HG02981 (cell line): ENCODE measurements around the gene GAL3ST1.
"Not testable (repeated sequence)": the region's sequence is repeated elsewhere in the genome, so short reads cannot be mapped to it uniquely, and the experiment has no call there.

Source experiments
- ATAC-seq: cut with Tn5 transposase; IDR thresholded peaks from one replicate; pipeline ENCODE4 v1.9.1; 2021; ENCODE audit warnings: mild to moderate bottlenecking, moderate library complexity; ENCODE audit not compliant: unreplicated experiment

The GAL3ST1 gene

DNA sequence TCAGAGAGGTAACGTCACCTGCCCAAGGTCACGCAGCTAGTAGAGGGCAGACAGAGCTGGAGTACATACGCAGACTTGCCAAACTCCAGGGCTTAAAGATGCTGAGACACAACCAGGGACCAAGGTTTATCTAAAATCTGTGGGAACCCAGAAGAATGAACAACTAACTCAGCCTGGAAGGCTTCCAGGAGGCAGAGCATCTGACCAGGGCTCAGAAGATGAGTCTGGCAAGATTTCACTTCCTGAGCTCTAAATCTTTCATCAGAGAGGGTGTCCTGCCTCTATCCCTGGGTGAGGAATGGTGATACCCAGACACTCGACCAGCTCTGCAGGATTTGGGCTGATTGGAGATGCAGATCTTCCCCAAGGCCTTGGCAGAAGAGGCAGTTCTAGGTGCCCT is 9.1 kb downstream of the GAL3ST1 start:
- no peak for ATAC-seq

DNA sequence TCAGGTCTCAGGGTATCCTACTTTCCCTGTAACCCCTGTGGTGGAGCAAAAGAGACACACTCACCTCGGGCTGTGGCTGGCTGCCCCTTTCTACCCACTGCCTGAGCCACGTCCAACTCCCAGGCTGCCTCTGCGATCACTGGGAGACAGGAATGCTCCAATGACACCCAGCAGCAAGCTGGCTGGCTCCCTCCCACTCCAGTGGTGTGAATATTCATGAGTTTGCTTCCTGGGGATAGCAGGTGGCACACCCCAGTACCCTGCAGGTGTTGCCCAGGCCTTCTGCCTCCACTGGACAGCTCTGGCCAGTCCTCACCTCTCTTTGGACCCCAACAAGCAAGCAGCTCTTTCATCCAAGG is 9.7 kb downstream of the GAL3ST1 start:
- no peak for ATAC-seq

- ATAC-seq: no peak
Measured at GRCh38 chr22:30564045-30564760, 10.3 kb downstream of the GAL3ST1 start.

DNA sequence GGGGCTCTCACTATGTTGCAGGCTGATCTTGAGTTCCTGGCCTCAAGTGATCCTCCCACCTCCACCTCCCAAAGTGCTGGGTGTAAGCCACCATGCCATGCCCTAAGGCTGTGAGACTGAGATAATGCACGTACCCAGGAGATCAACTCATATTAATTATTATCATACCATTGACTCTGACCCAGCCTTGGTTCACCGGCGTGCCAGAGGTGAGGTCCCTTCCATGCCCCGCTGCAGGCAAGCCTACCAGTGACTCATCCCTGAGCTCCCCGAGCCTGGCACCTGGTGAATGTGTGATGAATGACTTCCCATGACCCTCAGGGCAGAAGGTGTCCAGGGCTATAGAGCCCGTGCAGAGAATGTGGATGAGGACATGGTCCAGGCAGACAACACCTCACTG is 12.1 kb downstream of the GAL3ST1 start:
- ATAC-seq: no peak

GRCh38 chr22:30561402-30562189 is 12.9 kb downstream of the GAL3ST1 start:
- ATAC-seq: no peak

- ATAC-seq: not testable (repeated sequence)
Measured at GRCh38 chr22:30560643-30561202, 13.7 kb downstream of the GAL3ST1 start.

DNA sequence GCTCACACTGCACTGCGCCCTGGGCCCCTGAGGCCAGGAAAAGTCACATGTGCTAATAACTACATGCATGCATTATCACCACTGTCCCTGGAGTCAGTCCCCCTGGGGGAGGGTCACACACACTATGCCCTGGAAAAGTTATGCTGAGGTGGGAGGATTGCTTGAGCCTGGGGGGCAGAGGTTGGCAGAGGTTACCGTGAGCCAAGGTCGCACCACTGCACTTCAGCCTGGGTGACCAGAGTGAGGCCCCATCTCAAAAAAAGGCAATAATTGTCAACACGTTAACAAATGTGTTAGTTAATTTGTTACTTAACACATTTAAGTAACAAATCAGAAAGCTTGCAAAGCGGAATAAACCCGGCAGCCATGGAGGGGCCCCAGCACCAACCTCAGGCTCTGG is 14.6 kb downstream of the GAL3ST1 start:
- ATAC-seq: no peak

- ATAC-seq: no peak
Measured at GRCh38 chr22:30557243-30557642, 17.2 kb downstream of the GAL3ST1 start.

GRCh38 chr22:30556388-30556787 is 18.1 kb downstream of the GAL3ST1 start:
- ATAC-seq: no peak

DNA sequence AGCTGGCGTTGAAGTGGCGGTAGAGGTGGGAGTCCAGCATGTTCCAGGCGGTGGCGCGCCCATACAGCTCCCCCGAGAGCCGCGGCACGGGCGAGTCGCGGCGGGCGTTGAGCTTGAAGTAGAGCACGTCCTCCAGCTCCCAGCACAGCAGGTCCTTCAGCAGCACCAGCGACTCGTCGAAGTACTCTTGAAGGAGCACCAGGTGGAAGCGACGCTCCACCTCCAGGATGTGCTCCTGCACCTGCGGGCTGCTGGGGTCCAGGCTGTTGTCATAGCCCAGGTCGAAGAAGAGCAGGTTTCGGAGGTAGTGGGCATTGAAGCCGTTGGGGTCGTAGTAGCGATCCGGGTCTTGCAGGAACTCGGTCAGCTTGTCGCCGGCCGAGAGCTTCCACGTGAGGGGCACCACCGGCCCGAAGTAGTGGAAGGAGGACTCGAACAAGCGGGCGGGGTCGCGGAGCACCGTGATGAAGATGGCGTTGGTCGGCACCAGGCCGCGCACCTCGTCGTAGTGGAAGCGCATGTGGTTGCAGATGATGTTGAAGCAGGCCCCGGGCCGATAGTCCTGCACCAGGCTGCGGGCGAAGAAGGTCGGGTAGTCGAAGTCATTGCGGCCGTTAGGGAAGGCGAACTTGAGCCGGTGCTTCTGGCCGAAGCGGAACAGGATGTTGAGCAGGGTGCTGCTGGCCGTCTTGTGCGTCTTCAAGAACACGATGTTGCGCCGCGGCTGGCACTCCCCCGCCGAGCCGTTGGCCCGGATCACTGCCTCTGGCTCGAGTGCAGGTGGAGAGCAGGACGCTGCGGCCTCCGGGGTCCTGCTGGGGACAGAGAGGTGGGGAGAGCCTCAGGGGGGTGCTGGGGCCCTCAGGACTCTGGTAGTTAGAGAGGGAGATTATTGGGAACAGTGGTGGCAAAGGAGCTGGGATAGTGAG is 18.9 kb downstream of the GAL3ST1 start:
- no peak for ATAC-seq

DNA sequence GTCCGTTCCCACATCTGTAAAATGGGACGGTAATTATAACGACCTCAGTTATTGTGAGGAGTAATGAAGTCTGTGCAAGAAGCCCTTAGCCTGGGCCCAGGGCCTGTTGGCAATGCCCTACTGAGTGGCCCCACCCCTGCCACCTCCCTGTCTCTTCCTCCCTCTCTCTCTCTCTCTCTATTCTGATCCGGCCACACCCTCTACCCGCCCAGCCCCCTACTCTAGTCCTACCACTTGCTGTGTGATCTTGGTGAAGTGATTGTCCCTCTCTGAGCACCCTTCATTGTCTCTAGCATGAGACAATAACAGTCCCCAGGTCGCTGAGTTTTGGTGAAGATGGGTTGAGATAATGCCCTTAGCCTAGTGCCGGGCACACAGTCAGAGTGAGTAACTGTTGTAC is 20.5 kb downstream of the GAL3ST1 start:
- no peak for ATAC-seq

- no peak for ATAC-seq
Measured at GRCh38 chr22:30552719-30553118, 21.7 kb downstream of the GAL3ST1 start.

- ATAC-seq: not testable (repeated sequence)
Measured at GRCh38 chr22:30551813-30552212, 22.7 kb downstream of the GAL3ST1 start.

- no peak for ATAC-seq
Measured at GRCh38 chr22:30547188-30547587, 27.3 kb downstream of the GAL3ST1 start.

DNA sequence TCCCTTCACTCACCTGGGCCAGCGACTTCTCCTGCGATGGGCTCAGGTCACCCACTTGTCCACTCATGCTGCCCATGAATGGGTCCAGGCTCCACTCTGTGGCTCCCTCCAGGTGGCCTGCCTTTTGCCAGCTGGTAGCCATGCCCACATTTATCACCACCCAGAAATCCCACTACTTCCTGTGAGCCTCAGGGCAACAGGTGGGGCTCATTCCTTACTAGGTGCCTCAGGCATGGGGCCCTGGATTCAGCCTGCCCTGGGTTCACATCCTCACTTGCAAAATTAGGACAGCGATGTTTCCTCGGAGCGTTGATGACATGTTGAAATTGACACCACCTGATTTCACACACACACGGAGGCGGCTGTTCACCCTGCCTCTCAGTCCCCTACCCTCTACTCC is 27.8 kb downstream of the GAL3ST1 start, which contains the start of gene SEC14L6:
TSS of gene SEC14L6 (minus strand) at position 126 of the 400 bp plus-strand sequence. CDS start at position 67, 59 bp downstream.
- no peak for ATAC-seq

DNA sequence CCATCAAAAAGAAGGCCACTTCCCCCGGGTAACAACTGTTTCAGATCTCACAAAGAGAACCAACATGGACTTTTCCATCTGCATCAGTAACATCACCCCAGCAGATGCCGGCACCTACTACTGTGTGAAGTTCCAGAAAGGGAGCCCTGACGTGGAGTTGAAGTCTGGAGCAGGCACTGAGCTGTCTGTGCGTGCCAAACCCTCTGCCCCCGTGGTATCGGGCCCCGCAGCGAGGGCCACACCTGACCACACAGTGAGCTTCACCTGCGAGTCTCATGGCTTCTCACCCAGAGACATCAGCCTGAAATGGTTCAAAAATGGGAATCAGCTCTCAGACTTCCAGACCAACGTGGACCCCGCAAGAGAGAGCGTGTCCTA is 31.7 kb downstream of the GAL3ST1 start:
- no peak for ATAC-seq

DNA sequence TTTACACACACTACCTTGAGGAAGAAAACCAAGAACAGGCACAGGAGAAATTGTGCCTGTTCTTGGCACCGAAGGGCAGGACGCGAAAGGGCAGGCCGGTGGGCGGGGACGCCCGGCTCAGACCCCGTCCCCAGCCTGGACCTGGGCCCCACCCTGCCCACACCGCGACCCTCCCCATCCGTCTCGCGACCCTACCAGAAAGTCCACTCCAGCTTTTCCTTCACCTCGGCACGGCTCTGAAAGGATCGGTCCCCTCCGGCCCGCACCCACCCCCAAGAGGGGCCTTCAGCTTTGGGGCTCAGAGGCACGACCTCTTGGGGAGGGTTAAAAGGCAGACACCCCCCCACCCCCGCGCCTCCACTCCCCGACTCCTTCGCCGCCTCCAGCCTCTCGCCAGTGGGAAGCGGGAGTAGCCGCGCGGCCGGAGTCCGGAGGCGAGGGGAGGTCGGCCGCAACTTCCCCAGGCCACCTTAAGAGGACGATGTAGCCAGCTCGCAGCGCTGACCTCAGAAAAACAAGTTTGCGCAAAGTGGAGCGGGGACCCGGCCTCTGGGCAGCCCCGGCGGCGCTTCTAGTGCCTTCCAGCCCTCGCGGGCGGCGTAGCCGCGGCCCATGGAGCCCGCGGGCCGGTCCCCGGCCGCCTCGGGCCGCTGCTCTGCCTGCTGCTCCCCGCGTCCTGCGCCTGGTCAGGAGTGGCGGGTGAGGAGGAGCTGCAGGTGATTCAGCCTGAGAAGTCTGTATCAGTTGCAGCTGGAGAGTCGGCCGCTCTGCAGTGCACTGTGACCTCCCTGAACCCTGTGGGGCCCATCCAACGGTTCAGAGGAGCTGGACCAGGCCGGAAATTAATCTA is 32.3 kb downstream of the GAL3ST1 start:
- no peak for ATAC-seq

- not testable (repeated sequence) for ATAC-seq
Measured at GRCh38 chr22:30541511-30541910, 33.0 kb downstream of the GAL3ST1 start.

GRCh38 chr22:30539368-30539767 is 35.1 kb downstream of the GAL3ST1 start:
- ATAC-seq: no peak

GRCh38 chr22:30538280-30538679 is 36.2 kb downstream of the GAL3ST1 start:
- no peak for ATAC-seq
